HL-60/S4 treated with phorbol 12-myristate 13-acetate at 8.2 ng/mL for 4 days and 3 days (cell line): ENCODE data around the gene FJX1.
"Not testable (repeated sequence)": the region's sequence is repeated elsewhere in the genome, so short reads cannot be mapped to it uniquely, and the experiment has no call there.

ENCODE experiments used
- in situ Hi-C: fragments of 300-500 bp; cut with MboI; formaldehyde crosslinking; loops from 2 replicates; pipeline ENCODE4 v1.15.0; 2022; ENCODE audit warnings: low sequenced_read_pairs

The FJX1 gene

DNA sequence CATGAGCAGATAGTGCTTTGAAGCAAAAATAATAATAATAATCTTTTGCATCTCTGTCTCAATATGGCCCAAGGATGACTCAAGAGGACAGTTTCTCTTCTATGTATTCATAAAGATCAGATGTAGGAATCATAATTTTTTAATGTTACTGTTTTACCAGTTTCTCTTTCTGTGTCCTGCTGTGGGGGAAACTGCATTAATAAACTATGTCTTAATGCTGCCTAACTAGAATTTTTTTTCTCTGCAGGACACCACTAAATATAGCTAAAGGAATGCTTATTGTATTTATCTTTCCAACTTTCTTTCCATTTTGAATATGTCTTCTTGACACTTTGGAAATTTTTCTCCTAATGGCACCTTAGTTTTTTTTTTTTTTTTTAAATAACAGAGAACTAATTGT is 6.5 kb downstream of the FJX1 start:
- in situ Hi-C loops: loop anchor here (25.0 kb wide), 1 partner anchor 863 kb away; no protein-coding TSS in a partner anchor

DNA sequence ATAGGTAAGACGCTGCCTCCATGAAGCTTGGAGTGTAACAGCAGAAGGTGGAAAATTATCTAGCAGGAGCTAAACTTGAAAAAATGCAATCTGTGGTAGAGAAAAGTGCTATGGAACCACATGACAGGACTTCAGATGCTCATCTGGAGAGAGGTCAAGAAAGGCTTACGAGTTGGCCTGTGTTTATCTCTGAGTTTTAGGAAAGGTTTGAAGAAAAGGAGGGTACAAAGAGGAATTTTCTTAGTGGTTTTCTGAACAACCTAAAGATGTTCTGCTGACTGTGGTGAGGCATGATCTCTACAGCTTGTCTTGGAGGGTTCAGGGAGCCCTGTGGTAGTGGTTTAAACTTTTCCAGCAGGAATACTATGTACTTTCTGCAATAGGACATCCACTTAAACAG is 8.2 kb downstream of the FJX1 start:
- in situ Hi-C loops: no loop called here

DNA sequence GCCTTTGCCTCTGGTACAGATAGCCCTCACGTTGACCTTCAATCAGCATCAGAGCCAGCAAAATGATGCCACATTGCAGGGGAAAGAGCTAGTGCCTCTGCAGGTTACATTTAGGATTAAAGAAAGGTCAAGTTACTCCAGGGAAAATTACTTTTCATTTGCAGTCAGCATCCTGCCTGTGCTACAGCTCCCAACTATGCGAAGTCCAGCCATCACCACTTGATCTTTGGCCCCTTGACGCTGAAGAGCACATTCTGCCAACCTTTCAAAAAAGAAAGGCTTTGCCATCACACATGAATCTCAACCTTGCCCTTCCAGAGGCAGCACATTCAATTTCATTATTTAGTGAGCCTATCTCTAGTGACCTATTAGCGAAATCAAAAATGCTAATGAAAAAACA is 11.3 kb downstream of the FJX1 start:
- in situ Hi-C loops: no loop called here

DNA sequence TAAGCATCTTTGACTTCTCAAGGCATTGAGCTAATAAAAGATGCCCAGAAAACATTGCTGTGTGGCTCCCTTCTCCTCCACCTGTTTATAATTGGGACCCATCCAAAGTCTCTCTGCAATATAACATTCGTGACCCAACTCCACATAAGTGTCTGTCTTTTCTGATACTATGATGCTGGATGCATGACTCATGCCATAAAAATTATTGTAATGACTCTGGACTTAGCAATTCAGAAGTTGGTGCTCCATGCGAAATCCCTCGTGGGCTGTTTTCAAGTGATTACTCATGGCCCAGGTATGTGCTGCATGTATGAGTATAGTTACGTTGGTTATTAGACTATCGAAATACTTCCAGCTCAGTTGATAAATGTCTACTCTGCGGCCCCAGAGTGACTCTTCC is 11.7 kb downstream of the FJX1 start:
- in situ Hi-C loops: no loop called here

DNA sequence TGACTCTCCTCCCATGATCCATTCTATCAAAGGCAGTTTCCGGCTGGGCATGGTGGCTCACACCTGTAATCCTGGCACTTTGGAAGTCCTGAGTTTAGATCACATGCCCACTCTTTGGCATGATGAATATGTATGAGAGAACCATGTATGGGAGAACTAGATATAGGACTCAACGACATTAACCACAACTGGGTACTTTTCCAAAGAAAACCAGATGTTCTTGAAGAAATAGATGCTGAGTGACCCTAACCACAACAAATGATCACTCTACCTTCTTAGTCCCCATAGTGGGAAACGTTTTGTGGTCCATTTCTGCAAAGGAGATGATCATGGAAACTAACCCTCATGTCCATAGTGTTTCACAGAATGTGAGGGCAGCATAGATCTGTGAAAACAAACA is 13.6 kb downstream of the FJX1 start:
- in situ Hi-C loops: no loop called here

DNA sequence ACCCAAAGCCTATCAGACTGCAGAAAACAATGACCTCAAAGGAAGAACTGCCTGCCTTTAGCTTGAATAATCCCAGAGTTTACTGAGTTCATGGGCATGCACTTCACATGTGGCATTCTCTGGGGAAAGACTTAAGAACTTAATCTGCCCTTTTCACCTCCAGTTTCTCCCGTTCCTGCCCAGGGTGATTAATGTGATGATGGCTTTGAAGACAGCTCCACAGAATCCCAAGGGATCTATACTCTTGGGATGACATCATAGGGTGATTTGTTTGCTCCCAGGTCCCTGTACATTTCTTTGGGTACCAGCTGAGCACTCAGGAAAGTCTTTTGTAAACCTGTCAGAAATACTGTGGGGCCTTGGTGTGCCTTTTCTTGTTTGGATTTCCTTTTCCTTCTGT is 14.0 kb downstream of the FJX1 start:
- in situ Hi-C loops: no loop called here

DNA sequence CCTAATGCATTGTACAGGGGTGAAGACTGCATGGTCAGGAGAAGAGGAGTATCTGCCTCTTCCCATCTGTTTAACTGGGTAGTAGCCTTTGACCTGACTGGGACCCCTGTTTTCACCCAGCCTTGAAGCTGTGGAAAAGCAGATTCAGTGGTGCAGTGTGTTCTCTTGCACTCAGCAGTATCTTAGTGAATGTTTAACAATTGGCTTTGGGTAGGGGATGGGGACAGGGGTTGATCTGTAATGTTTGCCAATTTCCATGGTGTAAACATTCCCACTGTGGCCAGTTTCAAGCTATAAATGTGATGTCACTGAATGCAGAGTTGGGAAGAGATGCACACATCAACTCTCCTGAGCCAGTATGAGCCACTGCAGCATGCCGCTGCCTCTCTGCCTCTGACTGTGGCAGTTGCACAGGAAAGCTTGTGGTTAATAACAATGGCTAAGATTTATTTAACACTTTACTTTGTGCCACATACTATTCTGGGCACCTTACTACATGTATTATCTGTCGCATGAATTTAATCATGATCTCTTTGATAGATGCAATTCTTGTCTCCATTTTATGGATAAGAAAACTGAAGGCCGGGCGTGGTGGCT is 15.7 kb downstream of the FJX1 start:
- in situ Hi-C loops: no loop called here

DNA sequence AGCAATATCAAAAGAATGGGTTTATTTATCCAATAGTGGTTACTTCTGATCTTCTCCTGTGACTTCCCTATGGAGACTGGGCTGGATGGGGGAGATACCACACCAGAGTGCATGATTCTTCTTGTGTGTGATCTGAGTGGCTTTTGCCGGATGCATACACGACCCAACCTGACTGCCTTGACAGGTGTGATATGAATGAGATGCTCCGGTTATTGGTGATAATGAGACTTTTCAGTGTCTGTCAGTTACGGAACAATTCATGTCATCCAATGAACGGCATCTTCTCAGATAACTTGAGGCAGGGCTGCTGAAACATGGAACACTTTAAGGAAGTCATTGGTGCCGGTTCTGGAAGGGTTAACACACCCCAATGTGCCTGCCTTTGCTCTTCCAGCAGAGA is 17.7 kb downstream of the FJX1 start:
- in situ Hi-C loops: no loop called here

DNA sequence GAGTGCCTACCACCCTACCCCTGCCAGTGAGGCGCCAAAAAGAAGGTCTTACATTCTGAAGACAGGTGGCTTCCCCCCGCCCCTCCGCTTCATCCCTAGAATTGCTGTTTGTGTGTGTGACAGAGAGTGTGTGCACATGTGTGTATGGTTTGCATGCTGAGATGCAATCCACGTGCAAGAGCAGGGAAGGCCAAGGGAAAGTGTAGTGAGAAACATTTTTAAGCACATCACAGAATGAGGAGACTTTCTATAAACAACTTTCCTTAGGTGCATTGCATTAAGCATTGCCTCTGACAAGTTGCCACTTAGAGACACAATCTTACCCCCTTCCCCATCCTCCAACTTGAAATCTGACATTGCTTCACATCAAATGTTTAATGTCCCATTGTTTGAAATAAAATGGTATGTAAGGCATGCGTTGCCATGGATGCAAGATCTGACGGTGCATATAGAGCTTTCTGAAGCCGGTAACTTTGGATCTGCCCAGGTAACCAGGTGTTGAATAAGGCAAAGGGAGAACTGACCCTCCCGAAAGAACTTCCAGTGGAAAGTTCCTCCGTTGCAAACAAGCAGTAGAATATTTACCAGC is 21.4 kb downstream of the FJX1 start:
- in situ Hi-C loops: no loop called here

DNA sequence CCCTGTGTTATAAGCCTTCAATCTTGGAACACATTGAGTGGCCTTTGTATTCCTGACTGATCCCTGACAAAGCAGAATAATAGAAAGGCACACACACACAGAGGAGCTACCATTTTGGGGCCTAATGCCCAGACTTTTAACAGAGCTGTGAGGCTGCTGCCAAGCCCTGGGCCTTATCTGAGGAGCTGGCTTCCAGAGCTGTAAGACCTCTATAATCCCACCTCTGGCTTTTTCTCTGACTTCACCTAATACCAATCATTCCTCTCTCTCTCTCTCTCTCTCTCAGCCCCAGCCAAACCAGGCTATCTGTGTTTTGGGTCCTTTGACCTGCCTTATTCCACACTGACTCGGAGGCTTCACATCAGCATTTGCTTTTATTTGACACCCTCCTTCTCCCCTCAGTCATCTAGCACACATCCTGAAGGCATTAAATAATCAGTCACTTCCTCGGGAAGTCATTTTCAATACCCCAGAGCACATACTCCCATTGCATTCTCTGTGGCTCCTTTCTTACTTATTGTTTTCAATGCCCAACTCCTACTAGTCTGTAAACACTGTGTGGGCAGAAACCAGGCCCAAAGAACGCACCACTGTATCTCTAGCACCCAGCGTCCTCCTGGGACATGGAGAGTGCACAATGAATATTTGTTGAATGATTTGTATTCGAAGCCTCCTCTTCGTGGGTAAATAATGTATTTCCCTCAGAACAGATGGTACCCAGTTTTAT is 23.1 kb downstream of the FJX1 start:
- in situ Hi-C loops: no loop called here

DNA sequence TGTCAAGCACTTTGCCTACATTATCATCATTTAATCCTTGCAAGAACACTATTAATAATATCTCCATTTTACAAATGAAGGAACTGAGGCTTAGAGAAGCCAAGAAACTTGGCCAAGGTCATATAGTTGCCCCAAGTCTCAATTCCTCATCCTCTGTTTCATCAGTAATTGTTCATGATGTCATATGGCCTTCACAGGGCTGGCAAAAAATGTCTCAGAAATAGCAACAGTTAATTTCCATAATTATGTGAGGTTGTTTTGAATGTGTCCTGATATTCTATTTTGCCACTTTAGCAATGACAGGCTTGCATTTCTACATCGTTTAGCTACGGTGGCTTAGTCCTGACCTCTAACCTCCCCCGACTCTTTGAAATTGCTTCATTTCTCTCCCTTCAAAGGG is 23.7 kb downstream of the FJX1 start:
- in situ Hi-C loops: no loop called here

DNA sequence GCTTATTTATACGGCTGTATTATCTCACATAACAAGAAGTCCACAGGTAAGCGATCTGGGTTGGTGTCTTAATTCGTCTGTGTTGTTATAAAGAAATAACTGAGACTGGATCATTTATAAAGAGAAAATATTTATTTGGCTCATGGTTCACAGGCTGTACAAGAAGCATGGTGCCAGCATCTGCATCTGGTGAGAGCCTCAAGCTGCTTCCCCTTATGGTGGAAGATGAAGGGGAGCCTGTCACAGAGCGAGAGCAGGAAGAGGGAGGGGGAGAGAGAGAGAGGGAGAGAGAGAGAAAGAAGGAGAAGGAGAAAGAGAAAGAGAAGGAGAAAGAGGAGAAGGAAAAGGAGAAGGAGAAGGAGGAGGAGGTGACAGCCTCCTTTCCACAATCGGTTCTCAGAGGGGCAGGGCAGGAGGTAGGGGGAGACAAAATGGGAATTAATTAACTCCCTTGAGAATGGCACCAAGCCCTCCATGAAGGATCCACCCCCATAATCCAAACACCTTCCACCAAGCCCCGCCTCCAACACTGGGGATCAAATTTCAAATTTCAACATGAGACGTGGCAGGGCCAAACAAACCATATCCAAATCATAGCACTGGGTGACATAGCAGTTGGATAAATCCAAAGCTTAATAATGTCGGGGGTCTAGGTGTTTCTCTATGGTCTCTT is 29.3 kb downstream of the FJX1 start:
- in situ Hi-C loops: no loop called here

DNA sequence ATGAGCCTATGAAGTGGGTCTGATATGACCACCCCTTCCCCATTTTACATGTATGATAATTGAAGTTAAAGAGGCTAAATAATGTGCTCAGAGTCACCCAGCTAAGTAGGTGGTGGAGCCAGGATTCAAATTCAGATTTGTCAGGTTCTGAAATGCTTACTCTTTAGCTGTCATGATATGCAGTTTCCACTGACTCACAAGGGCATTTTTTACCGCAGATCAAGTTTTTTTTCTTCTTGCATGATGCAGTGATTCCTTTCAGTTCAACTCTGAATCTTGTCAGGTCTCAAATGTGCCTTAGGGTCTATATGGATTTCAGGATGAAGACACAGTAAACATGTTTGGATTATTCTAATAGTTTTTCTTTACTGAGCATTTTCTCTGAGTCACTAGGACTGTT is 31.7 kb downstream of the FJX1 start:
- in situ Hi-C loops: no loop called here

DNA sequence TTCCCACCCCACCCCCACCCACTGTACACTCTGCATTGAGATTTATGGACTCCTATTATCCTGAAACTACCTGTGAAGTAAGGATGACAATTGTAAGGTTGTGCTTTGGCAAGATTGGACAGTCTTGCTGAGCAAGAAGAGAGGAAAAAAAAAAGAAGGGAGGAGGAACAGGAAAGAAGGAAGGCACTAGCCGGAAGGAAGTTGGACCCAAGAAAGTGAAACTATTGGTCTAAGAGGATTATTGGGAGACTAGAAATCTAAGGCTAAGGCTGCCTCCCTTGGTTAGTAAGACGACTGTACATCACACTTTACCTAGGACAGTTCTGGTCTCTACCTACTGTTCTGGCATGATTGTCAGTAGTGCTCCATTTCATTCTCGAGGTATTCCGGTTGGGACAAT is 32.2 kb downstream of the FJX1 start:
- in situ Hi-C loops: no loop called here

DNA sequence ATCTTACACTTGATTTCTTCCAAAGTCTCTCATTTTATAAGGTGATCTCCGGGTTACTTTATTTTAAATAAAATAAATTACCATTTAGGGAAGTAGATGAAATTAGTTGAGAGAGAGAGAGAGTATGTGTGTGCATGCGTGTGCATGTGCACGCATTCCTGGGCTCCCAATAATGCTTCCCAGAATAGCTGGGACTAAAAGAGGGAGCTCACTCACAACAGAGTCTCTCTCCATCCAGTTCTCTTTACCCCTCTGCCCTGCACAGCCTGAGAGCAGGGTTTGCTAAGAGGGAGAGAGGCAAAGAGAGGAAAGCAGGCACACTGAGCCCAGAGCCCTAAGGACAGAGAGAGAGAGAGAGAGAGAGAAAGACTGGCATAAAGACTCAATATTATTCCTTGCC is 33.0 kb downstream of the FJX1 start:
- in situ Hi-C loops: no loop called here

DNA sequence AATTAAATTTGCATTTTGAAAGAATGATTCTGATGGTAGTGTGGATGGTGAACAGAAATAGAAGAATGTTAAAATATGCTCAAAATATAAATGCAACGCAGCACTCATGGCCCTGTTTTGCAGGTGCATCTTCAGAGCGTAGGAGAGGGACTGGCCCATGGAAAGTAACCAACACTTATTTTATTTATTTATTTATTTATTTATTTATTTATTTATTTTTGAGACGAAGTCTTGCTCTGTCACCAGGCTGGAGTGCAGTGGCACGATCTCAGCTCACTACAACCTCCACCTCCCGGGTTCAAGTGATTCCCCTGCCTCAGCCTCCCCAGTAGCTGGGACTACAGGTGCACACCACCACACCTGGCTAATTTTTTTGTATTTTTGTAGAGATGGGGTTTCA is 34.5 kb downstream of the FJX1 start:
- in situ Hi-C loops: not testable (repeated sequence)

DNA sequence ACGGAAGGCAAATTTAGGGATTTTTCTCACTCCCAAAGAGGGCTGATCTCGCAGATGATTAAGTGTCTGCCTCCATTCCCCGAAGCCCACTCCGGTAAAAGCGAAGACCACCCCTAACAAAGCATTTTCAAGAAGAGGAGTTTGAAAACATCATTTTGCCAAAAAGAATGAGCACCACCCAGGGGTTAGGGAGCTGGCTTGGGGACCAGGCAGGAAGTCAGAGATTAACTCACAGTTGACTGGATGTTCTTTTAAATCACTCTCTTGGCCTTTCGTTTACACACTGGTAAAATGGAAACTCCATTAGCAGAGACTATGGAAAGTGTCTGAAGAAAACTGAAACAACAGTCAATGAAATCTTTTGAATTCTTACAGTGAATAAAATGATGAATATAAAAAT is 36.5 kb downstream of the FJX1 start:
- in situ Hi-C loops: no loop called here

DNA sequence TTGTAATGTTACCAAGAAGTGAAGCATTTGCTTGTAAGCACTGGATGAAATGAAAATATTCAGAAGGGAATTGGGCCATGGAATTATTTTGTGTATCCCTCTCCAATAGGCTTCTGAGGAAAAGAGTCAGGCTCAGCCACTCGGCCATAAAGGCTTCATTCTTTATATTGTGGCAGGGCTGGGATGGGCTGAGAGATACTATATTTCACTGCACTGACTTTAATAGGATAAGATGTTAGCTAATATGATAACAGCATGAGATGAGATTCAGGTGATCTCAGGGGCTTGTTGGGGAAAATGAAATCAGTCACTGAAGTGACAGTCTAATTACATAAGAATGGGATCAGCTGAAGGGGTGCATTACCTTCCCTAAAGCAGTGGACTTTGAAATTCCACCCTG is 37.0 kb downstream of the FJX1 start:
- in situ Hi-C loops: no loop called here

DNA sequence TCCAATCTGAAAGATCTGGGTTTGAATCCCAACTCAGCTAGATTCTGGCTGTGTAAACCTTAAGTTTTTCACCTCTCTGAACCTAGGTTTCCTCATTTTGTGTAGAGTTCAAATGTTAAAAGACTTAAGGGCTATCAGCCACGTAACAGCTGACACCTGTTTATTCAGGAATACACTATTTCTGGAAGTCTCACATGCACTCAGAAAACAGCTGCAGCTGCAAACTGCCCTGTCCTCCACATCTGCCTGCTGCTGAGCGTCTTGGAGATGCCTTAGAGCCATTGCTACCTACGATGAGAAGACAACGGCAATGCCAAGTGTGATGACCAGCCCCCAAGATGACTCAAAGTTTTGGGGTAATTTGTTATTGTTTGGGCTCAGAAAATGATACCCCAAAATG is 37.6 kb downstream of the FJX1 start:
- in situ Hi-C loops: no loop called here

DNA sequence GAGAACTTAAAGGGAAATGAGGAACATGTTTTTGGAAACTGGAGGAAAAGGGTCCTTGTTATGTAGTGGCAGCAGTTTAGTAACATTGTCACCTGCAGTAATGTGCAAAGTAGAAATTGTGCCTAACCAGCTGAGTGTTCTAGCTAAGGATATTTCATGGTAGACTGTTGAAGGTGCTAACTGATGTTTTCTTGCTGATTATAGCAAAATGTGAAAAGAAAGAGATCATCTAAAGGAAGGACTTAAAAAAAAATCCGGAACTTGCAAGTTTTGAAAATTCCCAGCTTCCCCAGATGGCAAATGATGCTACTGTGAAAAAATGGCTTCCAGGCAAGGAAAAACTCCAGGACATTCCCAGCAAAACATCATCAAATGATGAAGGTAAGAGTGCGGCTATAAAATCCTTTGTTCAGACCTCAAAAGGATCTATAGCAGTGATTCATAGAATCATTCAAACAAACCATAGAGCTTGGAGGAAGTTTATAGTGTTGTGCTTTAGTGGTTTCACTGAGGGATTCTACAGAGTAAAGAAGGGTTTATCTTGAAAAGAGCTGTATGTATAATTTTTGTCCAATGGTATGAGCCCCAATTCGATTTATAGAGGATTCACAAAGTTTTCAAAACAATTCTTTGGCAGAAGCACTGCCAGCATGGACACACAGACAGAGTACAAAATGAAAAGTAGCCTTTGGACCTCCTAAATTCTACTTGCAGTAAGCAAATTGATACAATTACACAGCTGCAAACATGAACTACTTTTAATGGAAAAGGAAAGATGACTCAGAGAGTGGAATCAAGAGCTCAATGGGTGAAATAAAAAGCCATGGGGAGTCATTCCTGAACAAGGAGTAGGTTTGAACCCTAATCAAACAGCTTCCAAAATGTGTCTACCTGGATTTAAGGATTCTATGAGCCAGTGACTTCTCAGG is 40.0 kb downstream of the FJX1 start:
- in situ Hi-C loops: no loop called here

DNA sequence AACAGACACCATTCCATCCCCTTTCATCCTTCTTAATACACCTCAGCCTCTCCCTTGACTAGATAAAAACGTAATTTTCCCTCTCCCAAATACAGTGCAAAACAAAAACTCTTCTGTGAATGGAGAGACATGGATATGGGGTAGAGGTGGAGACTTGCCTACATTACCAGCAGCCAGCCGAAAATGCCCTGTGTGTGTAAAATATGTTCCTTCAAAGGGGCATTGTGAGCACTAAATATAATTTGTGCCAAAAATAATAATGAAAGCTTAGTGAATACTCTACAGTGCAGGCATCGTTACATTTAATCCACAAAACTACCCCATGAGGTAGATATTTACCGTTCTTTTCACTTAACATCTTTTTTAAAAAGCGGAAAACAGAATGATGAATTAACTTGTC is 43.3 kb downstream of the FJX1 start:
- in situ Hi-C loops: no loop called here
